ENCODE data around the gene PRICKLE1. TPM values are rescaled to one million over a fixed set of nuclear protein-coding genes. Genes with fewer than 3 reads are reported as not detected.
A peak's percentile ranks its signal among the peaks of the same experiment; 100 is the strongest.

PRICKLE1 gene
- total and polyA plus RNA-seq, 9 of the 15 experiments (the other 6 are each of a cell fraction or from before 2014, with no cell fraction given) = 0.22 to 0.85 (median 0.31) TPM

DNA sequence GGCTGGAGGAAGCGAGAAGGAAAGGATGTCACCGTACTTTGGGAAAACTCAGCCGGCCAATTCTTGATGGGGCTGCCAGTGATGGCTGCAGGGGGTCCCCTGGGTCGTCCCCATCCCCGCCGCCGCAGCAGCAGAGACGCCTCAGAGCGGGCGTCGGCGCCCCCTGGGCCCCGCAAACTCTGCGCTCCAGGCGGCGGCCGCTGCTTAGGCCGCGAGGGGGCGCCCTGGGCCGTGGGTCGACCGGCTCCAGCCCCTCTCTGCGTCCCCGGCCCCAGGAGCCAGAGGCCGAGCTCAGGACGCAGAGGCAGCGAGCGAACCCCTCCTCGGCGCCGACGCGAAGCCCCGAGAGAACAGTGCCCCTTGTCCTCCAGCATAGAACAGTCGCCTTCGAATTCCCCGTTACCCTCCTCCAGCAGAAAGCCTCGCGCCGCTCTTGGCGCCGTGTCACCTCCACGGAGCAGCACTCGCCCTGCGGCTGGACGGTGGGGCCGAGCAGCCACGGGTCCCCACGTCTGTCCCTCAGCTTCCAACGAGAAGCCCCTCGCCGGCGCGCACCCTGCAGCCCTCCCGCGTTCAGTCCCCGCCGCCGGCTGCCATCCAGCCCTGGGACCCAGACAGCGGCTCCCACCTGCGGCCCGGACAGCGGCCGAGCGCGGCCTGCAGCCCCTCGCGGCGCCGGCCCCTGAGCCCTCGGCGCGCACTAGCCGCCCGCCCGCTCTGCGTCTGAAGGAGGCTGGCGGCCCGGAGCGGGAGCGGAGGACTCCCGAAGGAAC is 106.6 kb downstream of the PRICKLE1 start:
- H3K4me2 ChIP-seq (ENCODE audit: insufficient read depth, low read length) = peak overlapping the region; percentile 80
- peak overlapping the region; percentile 97 for H2AFZ ChIP-seq (ENCODE audit: low read depth, low read length)
- BruUV-seq (replicated peaks) = no TSS peak
- 2% methylated on average over 77 of the region's 83 CpGs for WGBS (ENCODE audit: insufficient coverage, low coverage, missing lambda C conversion rate)
- ATAC-seq = peak; percentile 95
- CTCF ChIA-PET (ENCODE audit: low intra/inter-chr PET ratio) = interaction anchor here (0.6 to 1.9 kb wide), 3 partner anchors 17 to 739 kb away, joined by 3 to 19 read pairs (median 7); no protein-coding TSS in a partner anchor
- no peak for FAIRE-seq
- H3K27ac ChIP-seq (ENCODE audit: extremely low read depth, low read depth, low read length) = no peak overlapping the region
- POLR2A ChIA-PET = interaction anchor here (0.5 to 0.7 kb wide), 4 partner anchors 23 to 1321 kb away, joined by 3 read pairs; no protein-coding TSS in a partner anchor
- H3K4me3 ChIP-seq = peak overlapping the region; percentile 57
- no peaks in the 10 kb centered on the region for H3K36me3 ChIP-seq (ENCODE audit: control insufficient read depth, insufficient read depth, low read length)
- no peaks in the 10 kb centered on the region for H3K79me2 ChIP-seq (ENCODE audit: control insufficient read depth, insufficient read depth, low read length)
- H3K4me1 ChIP-seq (replicated peaks in 1 of 2; ENCODE audit: control insufficient read depth in 2 of 2, insufficient read depth in 2 of 2, low read length in 2 of 2) = peaks cover 9 to 18% of the 10 kb centered on the region in 2 experiments; a peak in 4 of 5 replicates
- H3K27me3 ChIP-seq (ENCODE audit: control insufficient read depth in 2 of 2, insufficient read depth in 2 of 2, low read length in 2 of 2) = no peaks in the 10 kb centered on the region
- H3K9me1 ChIP-seq (ENCODE audit: control insufficient read depth, insufficient read depth, low read length) = no peaks in the 10 kb centered on the region
- H4K20me1 ChIP-seq (replicated peaks; ENCODE audit: control insufficient read depth, insufficient read depth, low read length) = no peaks in the 10 kb centered on the region
- in situ Hi-C loops (cut with MboI) = no loop called here
- H3K9ac ChIP-seq (ENCODE audit: insufficient read depth in 1 of 2, low read depth in 2 of 2, low read length in 2 of 2) = peak overlapping the region; percentile 44 to 93
- H3K9me3 ChIP-seq (replicated peaks; ENCODE audit: control insufficient read depth, insufficient read depth, low read depth, low read length) = 0 out of 2 replicates have a peak, but pooled peaks cover 2% of the 10 kb centered on the region
- intact Hi-C loops (cut with micrococcal nuclease) = loop anchor here (1.0 kb wide), 2 partner anchors 82 to 86 kb away; no protein-coding TSS in a partner anchor
- DNase-seq (ENCODE audit: extremely low read depth in 1 of 4, low spot score in 3 of 4) = peak; percentile 80 to 87 (median 82)
- TF ChIP-seq MGA (IDR thresholded peaks at IDR 0.05) = peak; percentile 53; the same call in 1 of the 2 replicates
- no peak for TF ChIP-seq THRAP3 (IDR thresholded peaks at IDR 0.05; ENCODE audit: borderline replicate concordance)
- TF ChIP-seq, protein P1, sequence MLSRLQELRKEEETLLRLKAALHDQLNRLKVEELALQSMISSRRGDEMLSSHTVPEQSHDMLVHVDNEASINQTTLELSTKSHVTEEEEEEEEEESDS (CRISPR knock-in tag; IDR thresholded peaks at IDR 0.05) = no peak
- TF ChIP-seq TEAD1 (CRISPR knock-in tag; IDR thresholded peaks at IDR 0.05) = no peak
- peak; percentile 18; the same call in 1 of the 2 replicates for TF ChIP-seq GATAD2B (IDR thresholded peaks at IDR 0.05; ENCODE audit: borderline replicate concordance)
- no peak for TF ChIP-seq LEF1 (IDR thresholded peaks at IDR 0.05)
- no peak for TF ChIP-seq RNF2 (IDR thresholded peaks at IDR 0.05)
- TF ChIP-seq ZNF24 (IDR thresholded peaks at IDR 0.05) = peak; percentile 31; the same call in 1 of the 2 replicates
